CD4-positive, alpha-beta T cell treated with Interferon alpha-2 for 1 hour (primary cell): ENCODE measurements around the gene ITGA8.
"Not testable (repeated sequence)": the region's sequence is repeated elsewhere in the genome, so short reads cannot be mapped to it uniquely, and the experiment has no call there.

Experiments
- DNase-seq, 2 donors: peaks; one replicate each; pipeline ENCODE4 v3.0.0-alpha.2; 2020 to 2022

ITGA8 gene

GRCh38 chr10:15603446-15604011, 116.2 kb downstream of the ITGA8 start:
- no peak for DNase-seq

DNA sequence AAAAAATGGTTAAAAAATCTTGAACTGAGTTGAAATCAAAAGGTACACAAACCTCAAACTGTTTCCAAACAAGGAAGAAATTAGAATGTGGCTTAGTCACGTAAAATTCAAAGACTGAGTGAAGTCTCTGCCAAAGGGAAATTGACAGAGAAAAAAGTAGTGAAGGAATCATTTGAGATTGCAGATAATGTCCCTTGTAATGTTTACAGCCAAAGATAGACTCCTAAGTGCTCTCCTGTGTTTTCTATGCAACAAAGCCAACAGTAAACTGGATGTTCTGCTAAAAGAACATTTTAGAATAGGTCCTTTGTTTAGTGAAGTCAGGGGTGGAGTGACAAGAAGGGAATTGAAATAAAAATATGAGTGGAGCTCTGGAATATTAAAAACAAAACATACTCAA, 117.9 kb downstream of the ITGA8 start:
- DNase-seq, result no peak

GRCh38 chr10:15595260-15595659, 124.5 kb downstream of the ITGA8 start:
- no peak for DNase-seq

DNA sequence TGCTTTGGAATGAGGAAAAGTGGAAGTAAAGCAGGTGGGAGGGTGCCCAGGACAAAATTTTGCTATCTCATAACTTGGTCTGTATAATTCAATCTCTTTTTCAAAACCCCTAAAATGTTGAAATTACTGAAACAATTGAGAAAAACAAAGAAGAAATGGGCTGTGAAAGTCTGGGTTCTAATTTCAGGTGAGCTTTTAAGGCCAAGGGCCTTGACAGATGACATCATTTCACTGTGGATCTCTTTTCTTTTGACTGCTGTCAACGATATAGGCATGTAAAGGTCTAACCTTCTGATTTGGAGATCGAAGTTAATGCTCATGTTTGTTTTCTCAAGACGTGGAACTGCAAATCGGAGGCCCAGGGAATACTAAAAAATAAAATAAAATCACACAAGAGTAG, 127.8 kb downstream of the ITGA8 start:
- no peak for DNase-seq

- DNase-seq, result no peak
Measured at GRCh38 chr10:15591431-15591830, 128.3 kb downstream of the ITGA8 start.

DNA sequence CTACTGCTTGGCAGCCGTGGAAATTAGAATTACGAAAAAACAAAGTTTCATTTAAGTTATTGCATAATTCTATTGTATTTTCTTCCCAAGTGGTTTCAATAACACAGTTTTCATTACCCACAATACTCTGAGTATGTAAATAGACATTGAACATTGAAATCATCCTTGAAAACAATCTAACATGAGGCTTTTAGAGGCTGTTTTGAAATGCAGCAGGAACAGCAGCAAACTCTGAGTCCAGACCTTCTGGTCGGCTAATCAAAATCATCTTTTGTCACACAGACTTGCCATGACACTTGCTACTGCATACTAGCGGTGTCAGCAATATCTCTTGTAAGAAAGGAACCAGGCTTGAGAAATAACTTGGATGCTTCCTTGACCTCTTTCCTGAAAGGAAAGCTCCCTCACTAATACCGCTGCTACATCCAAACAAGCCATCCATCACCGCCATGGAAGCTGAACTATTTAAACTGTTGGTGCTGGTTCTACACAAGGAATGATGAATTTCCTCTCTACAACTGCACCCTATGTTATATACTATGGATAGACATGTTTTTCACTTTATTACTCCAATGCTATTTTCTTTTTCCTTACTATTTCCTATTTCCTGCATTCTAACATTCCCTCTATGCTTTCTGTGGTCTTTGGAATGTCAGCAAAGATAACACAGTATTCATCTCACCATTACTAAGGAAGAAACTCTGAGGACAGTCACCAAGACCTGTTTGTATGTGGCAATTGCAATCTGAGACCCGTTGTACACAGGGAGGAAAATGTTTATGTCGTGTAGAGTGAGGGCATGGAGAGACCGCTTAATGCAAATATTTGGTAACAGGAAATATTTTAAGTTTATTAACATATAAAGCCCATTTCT, 130.8 kb downstream of the ITGA8 start:
- no peak for DNase-seq

DNA sequence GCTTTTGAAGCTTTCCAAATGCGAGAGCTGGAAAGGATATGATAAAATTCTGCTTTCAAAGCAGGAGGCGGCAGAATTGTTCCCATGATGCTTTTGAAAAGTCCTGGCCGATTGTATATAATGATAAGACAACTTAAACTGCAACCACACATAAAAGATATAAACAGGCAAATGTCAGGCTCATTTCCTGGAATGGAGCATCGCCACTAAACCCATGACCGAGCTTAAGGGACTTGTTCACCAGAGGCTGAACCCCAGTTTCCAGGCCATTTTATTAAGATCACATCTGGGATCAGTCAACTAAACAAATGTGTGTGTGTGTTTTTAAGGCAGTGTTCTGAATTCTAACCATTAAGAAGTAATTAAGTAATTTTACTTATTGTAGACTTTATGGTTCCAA, 131.6 kb downstream of the ITGA8 start:
- DNase-seq, result no peak

DNA sequence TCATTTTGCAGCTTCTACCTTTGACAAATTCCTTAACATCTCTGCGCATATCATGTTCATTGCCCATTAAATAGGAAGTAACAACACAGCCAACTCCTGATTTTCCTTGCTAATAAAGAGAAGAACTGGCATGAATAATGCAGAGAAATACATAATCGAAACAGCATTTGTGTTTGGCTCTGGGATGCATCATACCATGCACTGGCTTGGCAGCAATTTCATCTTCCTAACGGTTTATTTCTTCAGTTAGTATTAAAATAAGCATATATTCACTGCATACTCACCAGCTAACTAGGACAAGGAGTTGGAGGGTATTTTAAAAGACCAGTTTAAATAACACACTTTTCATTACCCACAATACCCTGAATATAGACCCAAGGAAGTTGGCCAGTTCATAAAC, 132.5 kb downstream of the ITGA8 start:
- no peak for DNase-seq

- peak in 1 of 2 donors; percentile 23 for DNase-seq
Measured at GRCh38 chr10:15585303-15585715, 134.4 kb downstream of the ITGA8 start.

DNA sequence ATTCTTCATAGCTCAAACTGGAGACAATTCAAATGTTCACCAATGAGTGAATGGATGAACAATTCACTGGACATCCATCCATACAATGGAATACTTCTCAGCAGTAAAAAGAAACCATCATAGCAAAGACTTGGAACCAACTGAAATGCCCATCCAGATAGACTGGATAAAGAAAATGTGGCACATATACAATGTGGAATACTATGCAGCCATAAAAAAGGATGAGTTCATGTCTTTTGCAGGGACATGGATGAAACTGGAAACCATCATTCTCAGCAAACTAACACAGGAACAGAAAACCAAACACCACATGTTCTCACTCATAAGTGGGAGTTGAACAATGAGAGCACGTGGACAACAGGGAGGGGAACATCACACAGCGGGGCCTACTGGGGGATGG, 136.8 kb downstream of the ITGA8 start:
- DNase-seq, result not testable (repeated sequence)

DNA sequence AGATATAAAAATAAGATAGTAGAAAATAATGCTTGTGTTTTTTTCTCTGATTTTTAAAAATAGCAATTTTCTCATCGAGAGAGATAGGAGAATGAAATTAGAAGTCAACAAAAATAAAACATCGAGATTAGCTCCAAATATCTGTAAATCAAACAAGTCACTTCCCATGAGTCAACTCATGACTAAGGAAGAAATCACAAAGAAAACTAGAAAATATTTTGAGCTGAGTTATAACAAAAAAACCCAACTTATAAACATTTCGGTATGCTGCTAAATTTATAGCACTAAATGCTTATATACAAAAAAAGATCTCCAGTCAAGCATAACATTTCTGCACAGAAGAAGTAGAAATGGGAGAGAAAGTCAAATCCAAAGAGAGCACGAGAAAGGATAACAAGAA, 140.1 kb downstream of the ITGA8 start:
- DNase-seq, result no peak

DNA sequence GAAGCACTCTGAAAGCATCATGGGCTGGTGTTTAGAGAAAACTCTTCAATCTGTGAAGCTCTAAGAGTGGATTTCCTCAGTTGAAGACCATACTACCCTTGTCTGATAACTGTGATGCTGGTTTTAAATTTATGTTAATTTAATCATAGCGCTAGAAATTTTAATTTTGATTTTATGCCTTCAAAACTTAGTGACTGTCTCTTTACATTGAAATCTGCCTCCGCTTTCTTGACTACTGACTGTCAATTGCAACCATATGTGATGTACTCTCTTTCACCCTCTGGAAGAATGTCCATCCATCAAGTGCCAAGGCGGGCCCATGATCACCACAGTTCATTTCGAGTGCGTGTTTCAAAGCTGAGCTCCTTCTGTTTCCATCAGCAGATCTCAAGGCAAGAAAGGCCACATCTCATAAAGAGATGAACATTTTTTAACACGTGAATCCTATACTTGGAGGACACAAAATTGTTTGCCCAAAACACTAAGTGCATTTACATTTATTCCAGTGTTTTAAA, 147.1 kb downstream of the ITGA8 start:
- no peak for DNase-seq

- DNase-seq, result no peak
Measured at GRCh38 chr10:15571575-15571974, 148.1 kb downstream of the ITGA8 start.

- no peak for DNase-seq
Measured at GRCh38 chr10:15570738-15571339, 148.9 kb downstream of the ITGA8 start.

DNA sequence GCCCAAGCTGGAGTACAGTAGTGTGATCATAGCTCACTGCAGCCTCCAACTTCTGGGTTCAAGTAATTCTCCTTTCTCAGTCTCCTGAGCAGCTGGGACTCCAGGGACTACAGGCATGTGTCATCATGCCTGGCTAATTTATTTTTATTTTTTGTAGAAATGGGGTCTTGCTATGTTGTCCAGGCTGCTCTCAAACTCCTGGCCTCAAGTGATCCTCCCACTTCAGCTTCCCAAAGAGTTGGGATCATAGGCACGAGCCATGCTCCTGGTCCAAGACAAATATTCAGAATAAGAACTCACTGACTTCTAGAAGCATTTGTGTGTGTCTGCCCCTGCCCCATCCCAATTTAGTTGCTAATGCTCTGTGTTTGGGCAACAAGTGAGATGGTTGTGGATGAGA, 151.8 kb downstream of the ITGA8 start:
- DNase-seq, result no peak

GRCh38 chr10:15563246-15563645, 156.5 kb downstream of the ITGA8 start:
- no peak for DNase-seq

- DNase-seq, result no peak
Measured at GRCh38 chr10:15562578-15562977, 157.1 kb downstream of the ITGA8 start.

DNA sequence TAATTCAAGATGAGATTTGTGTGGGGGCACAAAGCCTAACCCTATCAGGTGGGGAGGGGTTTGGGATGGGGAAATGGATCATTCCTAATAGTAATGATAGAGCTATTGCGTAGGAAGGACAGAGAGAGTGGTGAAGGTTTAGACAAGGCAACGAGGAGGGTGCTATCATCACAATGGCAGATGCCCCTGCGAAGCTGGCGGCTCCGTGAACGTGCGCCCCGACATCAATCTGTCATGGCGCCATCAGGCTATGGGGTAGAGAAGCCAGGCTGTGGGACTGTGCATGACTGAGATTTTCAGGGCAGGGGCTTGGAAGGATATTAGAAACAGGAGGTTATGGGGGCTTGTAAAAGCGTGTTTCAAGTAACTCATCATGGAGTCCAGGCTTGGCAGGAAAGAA, 157.6 kb downstream of the ITGA8 start:
- DNase-seq, result no peak

- no peak for DNase-seq
Measured at GRCh38 chr10:15558136-15558535, 161.6 kb downstream of the ITGA8 start.

DNA sequence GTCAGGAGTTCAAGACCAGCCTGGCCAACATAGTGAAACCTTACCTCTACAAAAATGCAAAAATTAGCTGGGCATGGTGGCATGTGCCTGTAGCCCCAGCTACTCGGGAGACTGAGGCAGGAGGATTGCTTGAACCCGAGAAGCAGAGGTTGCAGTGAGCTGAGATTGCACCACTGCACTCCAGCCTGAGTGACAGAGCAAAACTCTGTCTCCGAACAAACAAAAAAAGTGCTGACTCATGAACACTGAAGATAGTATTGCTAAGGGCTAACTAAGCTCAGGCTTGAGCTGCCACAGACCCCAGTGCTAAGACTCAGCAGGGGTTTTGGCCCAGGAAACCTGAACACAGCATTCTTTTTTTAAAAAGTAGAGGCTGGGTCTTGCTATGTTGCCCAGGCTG, 162.6 kb downstream of the ITGA8 start:
- not testable (repeated sequence) for DNase-seq

- DNase-seq, result no peak
Measured at GRCh38 chr10:15550950-15551349, 168.8 kb downstream of the ITGA8 start.

DNA sequence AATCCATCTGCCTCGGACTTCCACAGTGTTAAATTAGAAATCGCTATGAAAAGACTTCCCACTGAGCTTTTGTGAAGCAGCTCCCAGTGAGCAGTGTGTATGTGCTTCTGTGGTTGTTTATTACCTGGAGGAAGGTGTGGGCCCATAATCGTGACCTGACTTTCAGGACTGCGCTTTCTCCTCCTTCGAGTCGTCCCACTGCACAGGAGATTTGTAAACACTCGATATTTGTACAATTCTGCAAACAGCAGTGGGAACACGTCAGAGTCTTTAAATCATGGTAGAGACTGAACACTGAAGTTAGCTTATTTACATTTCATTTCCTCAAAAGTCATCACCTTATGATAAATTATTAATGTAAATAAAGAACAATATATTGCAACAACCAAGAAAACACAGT, 171.4 kb downstream of the ITGA8 start:
- no peak for DNase-seq

DNA sequence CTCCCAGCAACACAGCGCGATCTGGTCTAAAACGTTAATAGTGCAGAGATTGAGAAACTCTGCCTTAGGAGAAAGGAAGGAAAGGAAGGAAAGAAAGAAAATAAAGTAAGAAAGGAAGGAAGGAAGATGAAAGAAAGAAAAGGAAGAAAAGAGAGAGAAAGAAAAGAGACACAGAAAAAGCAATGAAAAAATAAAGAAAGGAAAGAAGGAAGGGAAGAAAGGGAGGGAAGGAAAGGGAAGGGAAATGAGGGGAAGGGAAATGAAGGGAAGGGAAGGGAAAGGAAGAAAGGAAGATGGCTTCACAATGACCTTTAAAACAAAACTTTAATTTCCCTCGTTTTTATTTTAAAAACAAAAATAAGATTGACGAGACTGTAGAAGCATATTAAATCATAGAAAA, 173.1 kb downstream of the ITGA8 start:
- no peak for DNase-seq

DNA sequence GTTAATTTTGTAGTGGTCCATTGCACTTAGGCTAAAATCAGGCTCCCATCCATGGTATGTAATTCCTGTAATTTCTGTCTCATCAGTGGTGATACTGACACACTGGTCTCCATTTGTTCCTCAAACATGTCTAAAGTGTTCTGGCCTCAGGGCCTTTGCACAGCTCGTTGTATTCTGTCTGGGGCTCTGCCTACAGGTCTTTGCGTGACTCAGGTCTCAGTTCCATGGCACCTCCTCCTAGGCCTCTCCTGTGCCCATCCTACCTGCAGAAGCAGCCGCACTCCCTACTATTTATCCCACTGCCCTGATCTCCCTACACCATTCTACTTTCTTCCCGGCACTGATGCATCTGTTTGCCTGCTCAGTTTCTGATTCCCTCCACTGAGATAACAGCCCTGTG, 173.8 kb downstream of the ITGA8 start:
- no peak for DNase-seq
